ENCODE measurements around the gene PPM1D.
"Not testable (repeated sequence)": the region's sequence is repeated elsewhere in the genome, so short reads cannot be mapped to it uniquely, and the experiment has no call there.

GRCh38 chr17:60613796-60614195, 13.8 kb downstream of the PPM1D start:
- TF ChIP-seq CTCF (IDR thresholded peaks at IDR 0.05; ENCODE audit: poor library complexity); EZH2 (IDR thresholded peaks at IDR 0.05; ENCODE audit: borderline replicate concordance): not testable (repeated sequence)
